Hepatocyte (in vitro differentiated cells): ENCODE measurements around the gene KCND3. TPM values are rescaled to one million over a fixed set of nuclear protein-coding genes. Genes with fewer than 3 reads are reported as not detected.

Source experiments
- DNase-seq: peaks from one replicate; pipeline ENCODE4 v3.0.0-alpha.2; 2016; ENCODE audit warnings: low spot score
- H2AFZ ChIP-seq: fragments of 200-600 bp; sonication (generic); 2 replicates; pipeline ENCODE4 v1.6.0; 2016; ENCODE audit warnings: antibody characterized with exemption, mild to moderate bottlenecking
- H3K27ac ChIP-seq: fragments of 200-600 bp; sonication (generic); 2 replicates; pipeline ENCODE4 v1.5.1; 2016; ENCODE audit warnings: mild to moderate bottlenecking
- H3K27me3 ChIP-seq: fragments of 200-600 bp; sonication (generic); 2 replicates; pipeline ENCODE4 v1.6.1; 2016
- H3K36me3 ChIP-seq: fragments of 200-600 bp; sonication (generic); replicated peaks from 2 replicates; pipeline ENCODE4 v1.5.1; 2016; ENCODE audit warnings: low read depth; ENCODE audit not compliant: insufficient read depth
- H3K4me1 ChIP-seq: fragments of 200-600 bp; sonication (generic); 2 replicates; pipeline ENCODE4 v1.5.1; 2016; ENCODE audit warnings: mild to moderate bottlenecking, moderate library complexity; ENCODE audit not compliant: insufficient read depth
- H3K4me2 ChIP-seq: fragments of 200-600 bp; sonication (generic); 2 replicates; pipeline ENCODE4 v1.6.0; 2016
- H3K4me3 ChIP-seq: fragments of 200-600 bp; sonication (generic); 2 replicates; pipeline ENCODE4 v1.5.1; 2016; ENCODE audit warnings: mild to moderate bottlenecking
- H3K79me2 ChIP-seq: fragments of 200-600 bp; sonication (generic); 2 replicates; pipeline ENCODE4 v1.6.0; 2017; ENCODE audit warnings: mild to moderate bottlenecking
- H3K9me2 ChIP-seq: fragments of 200-600 bp; sonication (generic); replicated peaks from 2 replicates; pipeline ENCODE4 v1.6.0; 2017; ENCODE audit warnings: mild to moderate bottlenecking; ENCODE audit not compliant: insufficient read depth
- H3K9me3 ChIP-seq: fragments of 200-600 bp; sonication (generic); 2 replicates; pipeline ENCODE4 v1.5.1; 2016; ENCODE audit warnings: low read depth, mild to moderate bottlenecking
- H4K20me1 ChIP-seq: fragments of 200-600 bp; sonication (generic); 2 replicates; pipeline ENCODE4 v1.6.0; 2016; ENCODE audit warnings: mild to moderate bottlenecking; ENCODE audit not compliant: insufficient read depth, poor library complexity, severe bottlenecking
- CTCF ChIP-seq: fragments of 200-600 bp; sonication (generic); IDR thresholded peaks from 2 replicates; pipeline ENCODE4 v1.5.1; 2016; ENCODE audit warnings: antibody characterized with exemption, mild to moderate bottlenecking; ENCODE audit not compliant: poor library complexity
- EZH2 ChIP-seq: fragments of 200-600 bp; sonication (generic); IDR thresholded peaks from 2 replicates; pipeline ENCODE4 v1.6.1; 2016; ENCODE audit warnings: antibody characterized with exemption, mild to moderate bottlenecking, borderline replicate concordance
- EZH2phosphoT487 ChIP-seq: fragments of 200-600 bp; sonication (generic); IDR thresholded peaks from one replicate; pipeline ENCODE4 v1.6.1; 2018; ENCODE audit warnings: antibody characterized with exemption, mild to moderate bottlenecking, low read depth, moderate library complexity; ENCODE audit not compliant: unreplicated experiment, severe bottlenecking
- WGBS: methylation state at CpG from one replicate; pipeline ENCODE4 v1.1.6; 2016; ENCODE audit warnings: low lambda C conversion rate; ENCODE audit errors: missing lambda C conversion rate; 5-methylcytosine and 5-hydroxymethylcytosine counted together
- polyA plus RNA-seq: library from polyadenylated mRNA; unstranded; fragments of >200 nt; fragmentation: Nextera tagmentation; extraction: Ambion mirVana; gene quantifications from 2 replicates; pipeline ENCODE4 v1.2.1, GENCODE V29; 2016
- total RNA-seq: library from RNA; depleted of rRNA; stranded (reverse); fragments of >200 nt; gene quantifications from 2 replicates; pipeline ENCODE4 v1.2.3, GENCODE V29; 2014

The KCND3 gene
- total and polyA plus RNA-seq, 2 experiments from 2014 or later, result 1.4 to 2.7 TPM

GRCh38 chr1:111894497-111894896 is 95.0 kb downstream of the KCND3 start:
- Histone ChIP-seq H3K27me3 (no peaks in the 10 kb centered on the region), H3K4me1 (no peaks in the 10 kb centered on the region), H2AFZ (no peak overlapping the region), H3K9me2 (no peaks in the 10 kb centered on the region), H3K36me3 (no peaks in the 10 kb centered on the region), H3K79me2 (no peaks in the 10 kb centered on the region), H4K20me1 (no peaks in the 10 kb centered on the region), H3K9me3 (no peaks in the 10 kb centered on the region), H3K4me2 (no peak overlapping the region), H3K27ac (no peak overlapping the region), H3K4me3 (no peak overlapping the region)
- 90% methylated on average over 6 of the region's 6 CpGs for WGBS
- no peak for DNase-seq
- no peak for TF ChIP-seq CTCF
- TF ChIP-seq EZH2phosphoT487, result no peak
- no peak for TF ChIP-seq EZH2

- Histone ChIP-seq H3K36me3 (no peaks in the 10 kb centered on the region), H2AFZ (no peak overlapping the region), H3K9me3 (no peaks in the 10 kb centered on the region), H3K4me3 (no peak overlapping the region), H3K79me2 (no peaks in the 10 kb centered on the region), H3K4me2 (no peak overlapping the region), H4K20me1 (no peaks in the 10 kb centered on the region), H3K9me2 (no peaks in the 10 kb centered on the region), H3K27me3 (peaks cover 5% of the 10 kb centered on the region), H3K4me1 (peaks cover 4% of the 10 kb centered on the region), H3K27ac (no peak overlapping the region)
- DNase-seq, result no peak
- WGBS, result 77% methylated on average over 3 of the region's 3 CpGs
- TF ChIP-seq EZH2phosphoT487 (no peak), EZH2 (no peak), CTCF (no peak)
Measured at GRCh38 chr1:111891566-111891965, 97.9 kb downstream of the KCND3 start.

GRCh38 chr1:111888740-111889376 is 100.6 kb downstream of the KCND3 start:
- Histone ChIP-seq H2AFZ (no peak overlapping the region), H3K27me3 (peaks cover 5% of the 10 kb centered on the region), H3K9me3 (no peaks in the 10 kb centered on the region), H3K27ac (no peak overlapping the region), H3K36me3 (no peaks in the 10 kb centered on the region), H3K9me2 (no peaks in the 10 kb centered on the region), H3K4me3 (no peak overlapping the region), H4K20me1 (no peaks in the 10 kb centered on the region), H3K4me1 (peaks cover 4% of the 10 kb centered on the region), H3K4me2 (no peak overlapping the region), H3K79me2 (no peaks in the 10 kb centered on the region)
- TF ChIP-seq CTCF, result no peak
- no peak for TF ChIP-seq EZH2phosphoT487
- TF ChIP-seq EZH2, result no peak
- no peak for DNase-seq
- 67% methylated on average over 8 of the region's 8 CpGs for WGBS

- no peak overlapping the region for H3K27ac ChIP-seq
- TF ChIP-seq EZH2 (no peak), CTCF (no peak), EZH2phosphoT487 (no peak)
- peaks cover 6% of the 10 kb centered on the region for H3K27me3 ChIP-seq
- H3K79me2 ChIP-seq, result no peaks in the 10 kb centered on the region
- H3K4me2 ChIP-seq, result no peak overlapping the region
- no peak for DNase-seq
- no peaks in the 10 kb centered on the region for H3K9me3 ChIP-seq
- no peaks in the 10 kb centered on the region for H4K20me1 ChIP-seq
- H3K4me1 ChIP-seq, result peaks cover 4% of the 10 kb centered on the region
- no peak overlapping the region for H3K4me3 ChIP-seq
- H3K9me2 ChIP-seq, result no peaks in the 10 kb centered on the region
- WGBS, result no CpG with 5 or more reads among the region's 1 CpG
- no peak overlapping the region for H2AFZ ChIP-seq
- H3K36me3 ChIP-seq, result no peaks in the 10 kb centered on the region
Measured at GRCh38 chr1:111887875-111888274, 101.6 kb downstream of the KCND3 start.
